ENCODE measurements around the gene TAF12.
"Not testable (repeated sequence)": the region's sequence is repeated elsewhere in the genome, so short reads cannot be mapped to it uniquely, and the experiment has no call there.

The TAF12 gene

DNA sequence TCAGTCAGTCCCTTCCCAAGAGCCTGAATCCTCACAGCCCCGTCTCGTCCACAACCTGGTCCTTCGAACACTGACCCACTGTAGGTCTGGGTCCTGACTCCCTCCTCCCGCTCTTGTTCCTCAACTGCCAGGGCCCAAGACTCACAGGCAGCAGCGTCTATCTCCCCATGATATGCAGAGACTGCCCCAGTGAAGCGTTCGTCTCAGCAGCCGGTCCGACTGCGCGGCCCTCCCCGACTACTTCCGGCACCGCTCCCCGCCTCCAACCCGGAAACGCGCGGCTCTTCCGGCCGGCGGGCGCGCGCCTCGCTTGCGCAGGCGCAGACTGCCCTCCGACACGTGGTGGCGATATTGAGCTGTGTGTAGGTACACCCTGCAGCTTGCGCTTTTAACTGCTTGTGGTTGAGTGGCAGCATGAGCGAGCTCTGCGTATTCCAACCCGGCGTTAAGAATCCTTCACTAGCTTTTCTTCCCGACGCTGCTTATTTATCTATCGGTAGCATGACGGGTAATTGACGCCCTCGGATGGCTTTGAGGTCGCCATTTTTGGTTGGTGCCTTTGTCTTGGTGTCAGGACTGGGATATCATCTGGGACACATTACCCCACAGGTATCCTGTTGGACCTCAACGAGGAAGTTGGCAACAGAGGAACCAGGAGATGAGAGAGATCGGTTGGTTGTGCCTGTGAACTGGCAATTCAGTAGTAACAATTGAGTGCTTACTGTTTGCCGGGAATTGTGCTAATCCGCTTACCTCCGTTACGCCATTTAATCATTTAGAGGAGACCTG lies at the start of gene TAF12:
TSS of gene TAF12 (minus strand) at position 221 of the 789 bp plus-strand sequence. CDS start 20,986 bp downstream, outside the sequence.
- Histone ChIP-seq H3K27me3 (ENCODE audit: insufficient read depth, low read depth, severe bottlenecking) (no peaks in the 10 kb centered on the region), H3K4me3 (ENCODE audit: low read depth, low read length) (peak within 1 kb of the TSS; percentile 74), H3K36me3 (no peaks in the 10 kb centered on the region), H3K9me3 (ENCODE audit: severe bottlenecking) (no peaks in the 10 kb centered on the region), H3K27ac (peak within 1 kb of the TSS; percentile 93)
- DNase-seq: peak; percentile 92
- peak; percentile 55 for TF ChIP-seq CTCF (IDR thresholded peaks at IDR 0.05; ENCODE audit: low read depth, low read length)

DNA sequence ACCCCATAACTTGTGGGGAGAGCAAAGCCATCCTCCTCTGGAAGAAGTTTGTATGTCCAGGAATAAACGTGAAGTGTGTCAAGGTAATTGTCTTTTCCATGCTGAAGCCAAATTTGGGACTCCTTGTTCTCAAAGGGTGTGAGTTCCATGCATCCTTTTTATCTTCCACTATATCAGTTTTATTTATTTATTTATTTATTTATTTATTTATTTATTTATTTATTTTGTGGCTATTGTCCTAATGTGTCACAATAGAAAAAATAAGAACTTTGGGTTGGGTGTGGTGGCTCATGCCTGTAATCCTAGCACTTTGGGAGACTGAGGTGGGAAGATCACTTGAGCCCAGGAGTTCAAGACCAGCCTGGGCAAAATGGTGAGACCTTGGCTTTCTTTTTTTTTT lies 48.8 kb upstream of the TAF12 start:
- DNase-seq; H3K4me3 ChIP-seq (ENCODE audit: low read depth, low read length); H3K9me3 ChIP-seq (ENCODE audit: severe bottlenecking); H3K27ac ChIP-seq; H3K27me3 ChIP-seq (ENCODE audit: insufficient read depth, low read depth, severe bottlenecking): not testable (repeated sequence)
- H3K36me3 ChIP-seq: peaks cover 25% of the 10 kb centered on the region

DNA sequence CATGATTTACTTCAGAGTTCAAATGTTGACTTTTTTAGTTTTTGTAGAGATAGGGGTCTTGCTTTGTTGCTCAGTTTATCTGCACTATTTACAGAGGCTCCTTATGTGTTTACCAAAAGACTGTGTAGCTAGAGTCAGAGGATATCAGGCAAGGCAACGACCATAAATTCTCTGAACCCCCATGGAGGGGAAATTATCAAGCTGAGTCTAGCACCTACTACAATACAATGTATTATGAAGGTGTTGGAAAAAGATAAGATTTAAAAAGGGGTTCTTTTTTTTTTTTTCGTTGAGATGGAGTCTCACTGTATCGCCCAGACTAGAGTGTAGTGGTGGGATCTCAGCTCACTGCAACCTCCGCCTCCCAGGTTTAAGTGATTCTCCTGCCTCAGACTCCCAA lies 42.1 kb upstream of the TAF12 start:
- peaks cover 26% of the 10 kb centered on the region for H3K36me3 ChIP-seq
- H3K9me3 ChIP-seq (ENCODE audit: severe bottlenecking): no peaks in the 10 kb centered on the region
- TF ChIP-seq CTCF (IDR thresholded peaks at IDR 0.05; ENCODE audit: low read depth, low read length): no peak
- no peak for DNase-seq
- no peak overlapping the region for H3K4me3 ChIP-seq (ENCODE audit: low read depth, low read length)
- no peaks in the 10 kb centered on the region for H3K27me3 ChIP-seq (ENCODE audit: insufficient read depth, low read depth, severe bottlenecking)
- no peak overlapping the region for H3K27ac ChIP-seq

GRCh38 chr1:28682840-28683239 lies 40.0 kb upstream of the TAF12 start:
- Histone ChIP-seq H3K9me3 (ENCODE audit: severe bottlenecking) (no peaks in the 10 kb centered on the region), H3K27ac (no peak overlapping the region), H3K4me3 (ENCODE audit: low read depth, low read length) (no peak overlapping the region), H3K36me3 (peaks cover 26% of the 10 kb centered on the region), H3K27me3 (ENCODE audit: insufficient read depth, low read depth, severe bottlenecking) (no peaks in the 10 kb centered on the region)
- TF ChIP-seq CTCF (IDR thresholded peaks at IDR 0.05; ENCODE audit: low read depth, low read length): no peak
- DNase-seq: no peak

- TF ChIP-seq CTCF (IDR thresholded peaks at IDR 0.05; ENCODE audit: low read depth, low read length): no peak
These were observed 37.3 kb upstream of the TAF12 start for GRCh38 chr1:28680151-28680550.

DNA sequence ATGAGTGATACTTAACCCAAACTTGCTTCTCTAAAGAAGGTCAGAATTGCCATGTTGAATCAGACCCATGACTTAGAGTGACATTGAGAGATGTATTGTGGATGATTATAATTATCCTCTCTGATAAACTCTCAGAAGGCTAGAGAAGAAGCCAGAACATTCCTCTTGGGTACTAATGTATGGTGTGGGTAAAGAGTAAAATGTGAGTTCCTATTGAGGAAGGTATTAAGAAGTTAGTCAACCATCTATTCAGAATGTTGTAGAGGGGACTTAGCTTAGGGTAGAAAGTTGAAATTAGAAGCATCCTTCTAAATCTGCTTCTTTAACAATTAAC lies 33.0 kb upstream of the TAF12 start:
- Histone ChIP-seq H3K36me3 (peaks cover 3% of the 10 kb centered on the region), H3K27me3 (ENCODE audit: insufficient read depth, low read depth, severe bottlenecking) (no peaks in the 10 kb centered on the region), H3K9me3 (ENCODE audit: severe bottlenecking) (no peaks in the 10 kb centered on the region), H3K4me3 (ENCODE audit: low read depth, low read length) (no peak overlapping the region), H3K27ac (no peak overlapping the region)
- DNase-seq: no peak
- TF ChIP-seq CTCF (IDR thresholded peaks at IDR 0.05; ENCODE audit: low read depth, low read length): no peak

More at GRCh38 chr1:28680151-28680550, 37.3 kb upstream of the TAF12 start:
- Histone ChIP-seq H3K27ac (no peak overlapping the region), H3K4me3 (ENCODE audit: low read depth, low read length) (no peak overlapping the region), H3K9me3 (ENCODE audit: severe bottlenecking) (no peaks in the 10 kb centered on the region), H3K36me3 (peaks cover 17% of the 10 kb centered on the region), H3K27me3 (ENCODE audit: insufficient read depth, low read depth, severe bottlenecking) (no peaks in the 10 kb centered on the region)
- no peak for DNase-seq

DNA sequence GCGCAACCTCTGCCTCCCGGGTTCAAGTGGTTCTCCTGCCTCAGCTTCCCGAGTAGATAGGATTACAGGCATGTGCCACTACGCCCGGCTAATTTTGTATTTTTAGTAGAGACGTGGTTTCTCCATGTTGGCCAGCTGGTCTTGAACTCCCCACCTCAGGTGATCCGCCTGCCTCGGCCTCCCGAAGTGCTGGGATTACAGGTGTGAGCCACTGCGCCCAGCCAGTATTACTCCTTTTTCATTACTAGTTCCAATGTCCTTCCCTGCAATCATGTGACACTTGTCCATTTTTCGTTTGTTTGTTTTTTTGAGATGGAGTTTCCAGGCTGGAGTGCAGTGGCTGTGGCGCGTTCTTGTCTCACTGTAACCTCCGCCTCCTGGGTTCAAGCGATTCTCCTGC lies 30.1 kb upstream of the TAF12 start:
- H3K27ac ChIP-seq; H3K36me3 ChIP-seq; H3K4me3 ChIP-seq (ENCODE audit: low read depth, low read length); DNase-seq; H3K27me3 ChIP-seq (ENCODE audit: insufficient read depth, low read depth, severe bottlenecking); H3K9me3 ChIP-seq (ENCODE audit: severe bottlenecking): not testable (repeated sequence)

Measured in WERI-Rb-1 (cell line).